ENCODE results near the gene DNAH1. TPM values are rescaled to one million over a fixed set of nuclear protein-coding genes. Genes with fewer than 3 reads are reported as not detected.

Gene DNAH1
- total RNA-seq, 4 donors from 2014 or later = 3.2 to 8.1 (median 6.2) TPM

DNA sequence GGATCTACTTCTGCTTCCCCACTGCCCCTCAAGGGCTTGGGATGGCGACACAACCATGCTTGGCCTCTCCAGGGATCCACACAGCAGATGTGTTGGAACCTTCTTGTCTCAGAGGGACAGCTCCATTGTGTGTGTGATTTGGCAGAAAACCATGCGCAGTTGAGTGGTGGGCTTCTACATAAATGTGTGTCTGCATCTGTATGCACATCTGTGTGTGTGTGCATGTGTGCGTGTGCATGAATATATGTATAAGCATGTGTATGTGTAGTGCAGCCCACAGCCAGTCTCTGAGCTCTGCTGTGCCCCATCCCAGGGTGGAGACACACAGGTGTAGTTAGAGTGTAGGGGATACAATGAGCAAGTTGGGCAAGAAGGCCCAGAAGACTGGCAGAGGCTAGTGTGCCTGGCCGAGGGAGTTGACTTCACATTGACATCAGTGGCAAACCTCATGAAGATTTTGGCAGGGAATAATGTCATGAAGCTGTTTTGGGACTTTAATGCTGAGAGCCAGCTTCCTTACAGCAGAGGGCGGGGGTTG, 20.4 kb upstream of the DNAH1 start:
- Histone ChIP-seq H3K36me3 (peaks cover 0 to 54% of the 10 kb centered on the region in 2 donors), H3K9me3 (no peaks in the 10 kb centered on the region), H3K27me3 (peaks cover 3% of the 10 kb centered on the region), H3K4me1 (peaks cover 0 to 6% (median 0%) of the 10 kb centered on the region in 3 donors), H3K27ac (no peak overlapping the region), H3K4me3 (no peak overlapping the region)
- WGBS, 2 donors (ENCODE audit: low coverage in 1 of 2) = 89 to 94% methylated on average over 2 to 4 of the region's 5 CpGs
- TF ChIP-seq POLR2A (IDR thresholded peaks at IDR 0.05) = no peak
- TF ChIP-seq, protein P1, sequence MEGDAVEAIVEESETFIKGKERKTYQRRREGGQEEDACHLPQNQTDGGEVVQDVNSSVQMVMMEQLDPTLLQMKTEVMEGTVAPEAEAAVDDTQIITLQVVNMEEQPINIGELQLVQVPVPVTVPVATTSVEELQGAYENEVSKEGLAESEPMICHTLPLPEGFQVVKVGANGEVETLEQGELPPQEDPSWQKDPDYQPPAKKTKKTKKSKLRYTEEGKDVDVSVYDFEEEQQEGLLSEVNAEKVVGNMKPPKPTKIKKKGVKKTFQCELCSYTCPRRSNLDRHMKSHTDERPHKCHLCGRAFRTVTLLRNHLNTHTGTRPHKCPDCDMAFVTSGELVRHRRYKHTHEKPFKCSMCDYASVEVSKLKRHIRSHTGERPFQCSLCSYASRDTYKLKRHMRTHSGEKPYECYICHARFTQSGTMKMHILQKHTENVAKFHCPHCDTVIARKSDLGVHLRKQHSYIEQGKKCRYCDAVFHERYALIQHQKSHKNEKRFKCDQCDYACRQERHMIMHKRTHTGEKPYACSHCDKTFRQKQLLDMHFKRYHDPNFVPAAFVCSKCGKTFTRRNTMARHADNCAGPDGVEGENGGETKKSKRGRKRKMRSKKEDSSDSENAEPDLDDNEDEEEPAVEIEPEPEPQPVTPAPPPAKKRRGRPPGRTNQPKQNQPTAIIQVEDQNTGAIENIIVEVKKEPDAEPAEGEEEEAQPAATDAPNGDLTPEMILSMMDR (IDR thresholded peaks at IDR 0.05) = no peak
- no peak for TF ChIP-seq POLR2AphosphoS5 (IDR thresholded peaks at IDR 0.05)
- no peak for TF ChIP-seq EP300 (IDR thresholded peaks at IDR 0.05)
- ATAC-seq = no peak

DNA sequence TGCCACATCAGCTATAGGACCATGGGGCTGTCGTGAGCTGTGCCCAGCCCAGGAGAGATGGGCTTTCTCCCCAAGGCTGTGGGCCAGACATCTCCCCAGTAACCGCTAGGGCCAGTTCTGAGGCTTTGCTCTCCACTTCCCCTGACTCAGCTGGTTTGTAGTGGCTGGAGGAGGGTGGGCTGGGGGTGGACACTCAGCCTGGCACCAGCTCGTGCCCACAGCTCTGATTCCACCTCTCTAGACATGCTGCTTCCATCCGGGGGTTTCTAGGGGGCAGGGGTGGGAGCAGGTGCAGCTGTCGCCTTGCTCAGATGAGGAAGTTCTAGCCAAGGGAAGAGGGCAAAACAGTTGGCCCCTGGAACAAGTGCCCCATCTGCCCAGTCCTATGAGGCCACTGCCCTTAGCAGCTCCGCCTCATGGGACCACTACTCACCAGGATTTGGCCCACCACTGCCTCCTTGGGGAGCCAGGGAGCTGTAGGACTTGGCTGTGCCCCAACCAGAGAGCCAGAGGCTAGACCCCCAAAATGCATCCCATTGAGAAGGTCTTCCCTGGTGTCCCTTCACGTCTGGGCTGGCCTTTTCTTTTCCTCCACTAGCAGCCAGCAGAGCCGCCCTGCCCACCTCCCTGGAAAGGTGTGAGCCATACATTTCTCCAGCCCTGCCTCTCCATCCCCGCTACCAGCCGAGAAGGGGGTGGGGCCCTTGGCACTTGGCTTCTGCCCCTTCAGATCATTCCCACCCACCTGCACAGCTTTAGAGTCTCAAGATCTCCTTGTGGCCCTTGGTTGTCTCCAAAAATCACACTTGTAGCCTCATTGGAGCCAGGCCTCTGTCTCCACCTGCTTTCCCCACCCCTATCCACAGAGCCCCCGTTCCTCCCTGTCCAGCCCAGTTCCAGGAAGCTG, 18.6 kb upstream of the DNAH1 start:
- peaks cover 3% of the 10 kb centered on the region for H3K27me3 ChIP-seq
- H3K9me3 ChIP-seq = no peaks in the 10 kb centered on the region
- TF ChIP-seq POLR2AphosphoS5 (IDR thresholded peaks at IDR 0.05) = no peak
- no peak for TF ChIP-seq POLR2A (IDR thresholded peaks at IDR 0.05)
- TF ChIP-seq, protein P1 (IDR thresholded peaks at IDR 0.05) = no peak
- peaks cover 0 to 6% (median 0%) of the 10 kb centered on the region in 3 donors for H3K4me1 ChIP-seq
- H3K36me3 ChIP-seq = peaks cover 0 to 36% of the 10 kb centered on the region in 2 donors
- WGBS, 2 donors (ENCODE audit: low coverage in 1 of 2) = 88 to 100% methylated on average over 2 to 3 of the region's 11 CpGs
- no peak overlapping the region for H3K4me3 ChIP-seq
- H3K27ac ChIP-seq = no peak overlapping the region
- no peak for ATAC-seq

DNA sequence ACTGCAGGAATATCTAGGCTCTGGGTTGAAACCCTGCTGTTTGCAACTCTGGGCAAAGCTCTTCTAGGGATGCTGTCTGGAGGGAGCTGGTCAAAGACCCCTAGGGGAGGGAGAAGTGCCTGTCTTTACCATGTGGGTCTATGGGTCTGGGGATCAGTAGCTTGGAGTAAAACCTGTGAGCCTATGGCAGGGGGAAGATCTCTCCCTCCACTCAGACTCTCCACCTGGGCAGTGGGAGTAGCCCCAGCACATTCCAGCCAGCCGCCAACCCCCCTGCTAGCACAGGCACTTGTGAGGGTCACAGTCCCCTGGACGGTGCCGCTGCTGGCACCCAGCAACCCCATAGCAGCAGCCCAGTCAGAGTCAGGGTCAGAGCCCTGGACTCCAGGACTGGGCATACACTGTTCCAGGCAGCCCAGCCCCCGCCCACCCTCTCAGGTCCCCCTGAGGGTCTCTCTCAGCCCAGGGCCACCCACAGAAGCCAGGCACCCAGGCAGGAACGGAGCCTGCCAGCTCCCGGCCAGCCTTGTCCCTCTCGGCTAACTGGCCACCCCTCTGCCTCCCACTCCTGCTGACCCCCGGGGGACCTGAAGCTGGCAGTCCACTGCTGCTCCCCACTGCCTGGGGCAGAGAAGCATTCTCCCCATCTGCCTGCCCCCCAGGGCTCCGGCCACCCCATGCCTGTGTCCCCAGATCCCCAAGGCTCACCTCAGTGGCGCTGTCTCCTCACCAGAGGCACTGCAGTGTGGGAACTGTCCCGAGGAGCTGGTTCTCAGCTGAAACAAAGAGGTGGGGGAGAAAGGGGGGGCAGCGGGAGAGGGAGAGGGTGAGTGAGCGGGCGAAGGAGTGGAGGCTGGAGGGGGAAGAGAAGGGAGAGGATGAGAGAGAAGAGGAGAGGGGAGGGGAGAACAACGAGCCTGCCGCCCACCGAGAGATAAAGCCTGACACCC, 17.7 kb upstream of the DNAH1 start:
- Histone ChIP-seq H3K9me3 (no peaks in the 10 kb centered on the region), H3K27ac (no peak overlapping the region), H3K4me3 (no peak overlapping the region), H3K36me3 (peaks cover 0 to 27% of the 10 kb centered on the region in 2 donors), H3K4me1 (peaks cover 0 to 6% (median 0%) of the 10 kb centered on the region in 3 donors), H3K27me3 (peaks cover 3% of the 10 kb centered on the region)
- ATAC-seq = no peak
- TF ChIP-seq POLR2AphosphoS5 (IDR thresholded peaks at IDR 0.05) = no peak
- TF ChIP-seq POLR2A (IDR thresholded peaks at IDR 0.05) = no peak
- TF ChIP-seq, protein P1 (IDR thresholded peaks at IDR 0.05) = no peak
- no peak for TF ChIP-seq EP300 (IDR thresholded peaks at IDR 0.05)
- WGBS, 2 donors (ENCODE audit: low coverage in 1 of 2) = 0 to 10% methylated on average over 3 to 4 of the region's 17 CpGs

DNA sequence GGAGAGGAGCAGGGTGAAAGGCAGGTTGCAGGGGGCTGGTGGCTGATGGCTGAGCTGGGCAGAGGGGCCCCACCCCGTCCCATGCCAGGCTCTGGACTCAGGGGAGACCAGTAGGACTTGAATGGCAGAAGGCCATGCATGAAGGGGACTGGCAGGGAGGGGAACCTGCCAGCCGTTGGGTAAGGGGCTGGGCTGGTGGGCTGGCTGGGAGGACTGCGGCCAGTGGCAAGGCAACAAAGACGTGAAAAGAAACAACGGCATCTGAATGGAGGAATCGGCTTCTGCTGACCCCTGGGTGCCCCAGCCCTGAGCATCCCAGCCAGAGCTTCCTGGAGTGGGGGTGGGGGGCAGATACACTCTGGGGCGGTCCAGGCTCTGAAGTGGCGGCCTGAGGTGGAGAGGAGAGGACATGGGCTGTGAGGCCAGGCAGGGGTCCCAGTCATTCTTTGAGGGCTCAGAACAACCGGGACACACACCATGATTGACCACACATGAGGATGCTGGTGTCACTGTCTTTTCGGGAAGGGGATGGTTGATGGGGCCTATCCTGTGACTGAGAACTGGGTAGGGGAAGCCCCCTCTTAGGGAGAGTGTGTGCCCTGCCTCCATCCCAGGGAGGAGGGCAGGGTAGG, 16.8 kb upstream of the DNAH1 start:
- WGBS, 2 donors (ENCODE audit: low coverage in 1 of 2) = 25 to 69% methylated on average over 4 to 7 of the region's 10 CpGs
- Histone ChIP-seq H3K4me3 (no peak overlapping the region), H3K27ac (no peak overlapping the region), H3K36me3 (peaks cover 0 to 18% of the 10 kb centered on the region in 2 donors), H3K4me1 (peaks cover 0 to 6% (median 0%) of the 10 kb centered on the region in 3 donors), H3K27me3 (peaks cover 3% of the 10 kb centered on the region), H3K9me3 (no peaks in the 10 kb centered on the region)
- no peak for ATAC-seq
- no peak for TF ChIP-seq POLR2A (IDR thresholded peaks at IDR 0.05)
- TF ChIP-seq POLR2AphosphoS5 (IDR thresholded peaks at IDR 0.05) = no peak
- TF ChIP-seq, protein P1 (IDR thresholded peaks at IDR 0.05) = no peak
- TF ChIP-seq EP300 (IDR thresholded peaks at IDR 0.05) = no peak

All from gastroesophageal sphincter (tissue), 4 donors.